Pons (tissue), 1 donor: ENCODE results near the gene INTS2.
"Not testable (repeated sequence)": the region's sequence is repeated elsewhere in the genome, so short reads cannot be mapped to it uniquely, and the experiment has no call there.

ENCODE experiments used
- DNase-seq: peaks from one replicate; pipeline ENCODE4 v3.0.0-alpha.2; 2016; ENCODE audit warnings: low spot score

Gene INTS2

DNA sequence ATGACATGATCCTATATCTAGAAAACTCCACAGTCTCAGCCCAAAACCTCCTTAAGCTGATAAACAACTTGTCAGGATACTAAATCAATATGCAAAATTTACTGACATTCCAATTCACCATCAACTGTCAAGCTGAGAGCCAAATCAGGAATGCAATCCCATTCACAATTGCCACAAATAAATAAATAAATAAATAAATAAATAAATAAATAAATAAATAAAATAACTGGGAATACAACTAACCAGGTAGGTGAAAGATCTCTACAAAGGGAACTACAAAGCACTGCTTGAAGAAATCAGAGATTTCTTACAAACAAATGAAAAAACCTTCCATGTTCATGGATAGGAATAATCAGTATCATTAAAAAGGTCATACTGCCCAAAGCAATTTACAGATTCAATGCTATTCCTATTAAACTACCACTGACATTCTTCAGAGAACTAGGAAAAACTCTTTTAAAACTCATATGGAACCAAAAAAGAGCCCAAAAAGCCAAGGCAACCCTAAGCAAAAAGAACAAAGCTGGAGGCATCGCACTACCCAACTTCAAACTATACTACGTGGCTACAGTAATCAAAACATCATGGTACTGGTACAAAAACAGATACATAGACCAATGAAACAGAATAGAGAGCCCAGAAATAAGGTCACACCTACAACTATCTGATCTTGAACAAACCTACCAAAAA, 102.2 kb downstream of the INTS2 start:
- DNase-seq, result no peak

DNA sequence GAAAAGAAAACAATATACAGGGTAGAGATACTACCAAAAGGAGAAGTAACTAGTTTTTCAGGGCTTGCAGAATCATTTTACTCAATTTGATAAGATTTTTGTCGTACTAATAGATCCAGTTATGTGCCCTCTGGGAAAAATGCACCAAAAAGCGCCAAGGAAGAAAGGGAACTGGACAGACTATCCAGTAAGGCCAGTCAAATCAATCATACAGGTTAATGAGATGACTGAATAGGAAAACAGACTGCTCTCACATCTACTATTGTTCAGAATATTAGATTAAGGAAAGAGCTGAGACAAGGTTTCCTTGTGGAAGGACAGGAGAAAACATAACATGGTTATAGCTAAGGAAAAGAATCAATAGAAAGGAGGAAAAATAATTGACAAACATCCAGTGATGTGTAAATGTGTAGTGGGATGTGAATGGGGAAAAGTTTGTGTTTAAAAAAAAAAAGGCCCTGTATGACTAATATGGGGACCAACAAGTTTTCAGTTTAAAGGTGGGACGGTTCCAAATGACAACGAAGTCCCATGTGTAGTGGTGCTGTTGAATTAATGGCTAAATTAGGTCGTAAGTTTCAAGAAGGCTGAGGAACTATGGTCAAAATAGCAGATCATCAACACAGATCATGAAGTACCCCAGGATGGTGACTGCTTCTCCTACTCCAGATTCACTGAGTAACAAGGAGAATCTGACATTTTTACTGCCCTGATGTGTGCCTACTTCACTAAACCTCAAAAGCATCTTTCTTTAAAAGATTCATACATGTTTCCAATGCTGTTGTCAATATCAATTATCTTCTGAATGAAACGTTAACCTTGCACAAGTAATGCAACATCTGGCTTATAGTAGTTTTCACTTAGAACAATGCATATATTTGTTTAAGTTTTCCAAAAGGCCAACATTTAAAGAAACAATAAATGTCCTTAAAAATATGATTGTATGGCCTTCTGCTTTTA, 105.2 kb downstream of the INTS2 start:
- no peak for DNase-seq

DNA sequence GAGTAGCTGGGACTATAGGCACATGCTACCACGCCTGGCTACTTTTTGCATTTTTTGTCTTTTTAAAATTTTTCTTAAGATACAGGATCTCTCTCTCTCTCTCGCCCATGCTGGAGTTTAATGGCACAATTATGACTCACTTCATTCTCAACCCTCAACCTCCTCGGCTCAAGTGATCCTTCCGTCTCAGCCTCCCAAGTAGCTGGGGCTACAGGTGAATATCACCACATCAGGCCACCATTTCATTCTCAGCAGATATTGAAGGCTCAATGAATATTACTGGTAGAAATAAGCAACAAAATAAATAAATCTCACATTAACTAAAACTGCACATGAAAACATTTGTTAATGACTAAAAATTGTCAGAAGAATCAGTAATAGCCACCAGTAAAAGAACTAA, 106.1 kb downstream of the INTS2 start:
- DNase-seq, result no peak

DNA sequence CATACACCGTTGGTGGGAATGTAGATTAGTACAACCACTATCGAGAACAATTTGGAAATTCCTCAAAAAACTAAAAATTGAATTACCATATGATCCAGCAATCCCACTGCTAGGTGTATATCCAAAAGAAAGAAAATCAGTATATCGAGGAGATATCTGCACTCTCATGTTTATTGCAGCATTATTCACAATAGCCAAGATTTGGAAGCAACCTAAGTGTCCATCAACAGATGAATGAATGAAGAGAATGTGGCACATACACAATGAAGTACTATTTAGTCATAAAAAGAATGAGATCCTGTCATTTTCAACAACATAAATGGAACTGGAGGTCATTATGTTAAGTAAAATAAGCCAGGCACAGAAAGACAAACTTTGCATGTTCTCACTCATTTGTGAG, 108.5 kb downstream of the INTS2 start:
- not testable (repeated sequence) for DNase-seq

DNA sequence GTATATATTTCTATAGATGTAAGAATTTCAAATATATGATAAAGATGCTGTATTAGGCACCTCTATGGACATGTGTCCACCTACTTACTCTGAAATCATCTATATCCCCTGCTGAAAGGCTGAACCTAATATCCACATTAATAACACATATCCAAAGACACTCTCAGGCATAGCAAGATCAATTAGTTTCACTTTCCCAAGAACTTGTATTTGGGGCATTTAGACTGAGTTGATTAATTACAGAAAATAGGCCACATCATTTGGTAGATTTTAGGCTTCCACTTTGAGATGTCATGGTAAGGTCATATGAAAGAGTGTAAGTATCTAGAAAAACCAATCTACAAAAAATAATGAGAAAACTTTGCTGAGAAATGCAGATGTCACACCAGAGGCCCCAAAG, 109.6 kb downstream of the INTS2 start:
- no peak for DNase-seq

DNA sequence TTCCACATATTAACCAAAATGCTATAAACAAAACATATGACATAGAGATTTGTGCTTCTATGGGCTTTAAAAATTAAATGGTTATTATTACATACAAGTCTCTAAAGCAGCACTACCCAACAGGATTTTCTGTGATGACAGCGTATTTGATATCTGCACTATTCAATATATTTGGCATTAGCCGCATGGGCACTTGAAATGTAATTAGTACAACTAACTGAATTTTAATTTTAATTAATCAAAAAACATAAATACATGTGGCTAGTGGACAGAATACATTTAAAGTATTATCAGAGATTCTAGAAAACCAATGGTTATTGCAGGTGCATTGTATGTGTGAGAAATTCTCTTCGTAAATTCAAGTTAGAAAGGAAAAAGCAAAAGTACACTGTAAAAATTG, 110.3 kb downstream of the INTS2 start:
- no peak for DNase-seq

DNA sequence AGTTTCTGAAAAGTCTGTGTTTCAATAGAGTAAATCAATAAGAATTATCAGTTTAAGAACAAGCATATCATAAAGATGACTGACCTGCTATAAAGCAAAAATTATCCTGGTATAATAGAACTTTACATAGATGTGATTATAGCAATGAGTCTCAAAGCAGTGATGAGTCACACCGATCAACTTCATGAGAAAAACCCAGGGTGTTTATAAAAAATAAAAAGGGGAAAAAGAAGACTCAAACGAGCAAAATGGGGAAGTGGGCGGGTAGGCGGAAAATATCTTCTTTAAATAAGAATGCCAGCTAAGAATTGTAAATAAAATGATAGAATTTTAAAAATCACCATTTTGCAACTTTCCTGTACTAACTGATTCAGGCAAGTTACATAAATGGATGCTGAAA, 111.2 kb downstream of the INTS2 start:
- DNase-seq, result no peak

DNA sequence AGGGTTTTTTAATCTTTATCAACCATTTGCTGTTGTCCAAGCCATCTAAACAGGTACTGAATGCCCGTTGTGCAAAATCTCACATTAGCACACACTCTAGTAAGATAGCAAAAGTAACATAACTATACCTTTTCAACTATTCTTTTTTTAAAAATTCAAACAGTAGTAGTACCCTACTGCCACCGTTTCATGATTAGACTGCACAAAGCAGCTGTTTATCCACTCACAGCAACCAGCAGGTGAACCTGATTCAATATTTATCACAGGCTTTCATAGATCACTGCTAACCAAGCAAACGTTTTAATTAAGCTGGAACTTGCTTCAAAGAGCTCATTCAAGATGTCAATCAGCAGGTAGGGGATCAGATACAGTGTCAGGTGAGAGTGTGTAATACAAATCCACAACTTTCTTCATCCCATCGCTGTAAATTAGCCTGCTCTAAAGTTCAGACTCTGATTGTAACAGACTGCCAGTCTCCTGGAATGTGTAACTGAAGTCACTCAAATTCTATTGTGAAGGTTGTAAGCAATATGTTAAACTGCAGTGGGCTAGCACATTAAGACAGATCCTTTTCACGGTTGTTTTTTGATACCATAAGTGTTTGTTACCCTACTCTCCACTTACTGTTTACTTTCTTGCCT, 111.8 kb downstream of the INTS2 start:
- DNase-seq, result no peak
